Measurements from ENCODE around the gene NFKBIA.

- TF ChIP-seq, protein P1, sequence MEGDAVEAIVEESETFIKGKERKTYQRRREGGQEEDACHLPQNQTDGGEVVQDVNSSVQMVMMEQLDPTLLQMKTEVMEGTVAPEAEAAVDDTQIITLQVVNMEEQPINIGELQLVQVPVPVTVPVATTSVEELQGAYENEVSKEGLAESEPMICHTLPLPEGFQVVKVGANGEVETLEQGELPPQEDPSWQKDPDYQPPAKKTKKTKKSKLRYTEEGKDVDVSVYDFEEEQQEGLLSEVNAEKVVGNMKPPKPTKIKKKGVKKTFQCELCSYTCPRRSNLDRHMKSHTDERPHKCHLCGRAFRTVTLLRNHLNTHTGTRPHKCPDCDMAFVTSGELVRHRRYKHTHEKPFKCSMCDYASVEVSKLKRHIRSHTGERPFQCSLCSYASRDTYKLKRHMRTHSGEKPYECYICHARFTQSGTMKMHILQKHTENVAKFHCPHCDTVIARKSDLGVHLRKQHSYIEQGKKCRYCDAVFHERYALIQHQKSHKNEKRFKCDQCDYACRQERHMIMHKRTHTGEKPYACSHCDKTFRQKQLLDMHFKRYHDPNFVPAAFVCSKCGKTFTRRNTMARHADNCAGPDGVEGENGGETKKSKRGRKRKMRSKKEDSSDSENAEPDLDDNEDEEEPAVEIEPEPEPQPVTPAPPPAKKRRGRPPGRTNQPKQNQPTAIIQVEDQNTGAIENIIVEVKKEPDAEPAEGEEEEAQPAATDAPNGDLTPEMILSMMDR (IDR thresholded peaks at IDR 0.05) = no peak
- TF ChIP-seq POLR2A (IDR thresholded peaks at IDR 0.05) = peak in 1 of 2 donors; percentile 63
Observed at GRCh38 chr14:35355981-35356841, 48.3 kb downstream of the NFKBIA start.

Measured in Peyer's patch (tissue), 4 donors.